ENCODE data around the gene KDM7A.

DNA sequence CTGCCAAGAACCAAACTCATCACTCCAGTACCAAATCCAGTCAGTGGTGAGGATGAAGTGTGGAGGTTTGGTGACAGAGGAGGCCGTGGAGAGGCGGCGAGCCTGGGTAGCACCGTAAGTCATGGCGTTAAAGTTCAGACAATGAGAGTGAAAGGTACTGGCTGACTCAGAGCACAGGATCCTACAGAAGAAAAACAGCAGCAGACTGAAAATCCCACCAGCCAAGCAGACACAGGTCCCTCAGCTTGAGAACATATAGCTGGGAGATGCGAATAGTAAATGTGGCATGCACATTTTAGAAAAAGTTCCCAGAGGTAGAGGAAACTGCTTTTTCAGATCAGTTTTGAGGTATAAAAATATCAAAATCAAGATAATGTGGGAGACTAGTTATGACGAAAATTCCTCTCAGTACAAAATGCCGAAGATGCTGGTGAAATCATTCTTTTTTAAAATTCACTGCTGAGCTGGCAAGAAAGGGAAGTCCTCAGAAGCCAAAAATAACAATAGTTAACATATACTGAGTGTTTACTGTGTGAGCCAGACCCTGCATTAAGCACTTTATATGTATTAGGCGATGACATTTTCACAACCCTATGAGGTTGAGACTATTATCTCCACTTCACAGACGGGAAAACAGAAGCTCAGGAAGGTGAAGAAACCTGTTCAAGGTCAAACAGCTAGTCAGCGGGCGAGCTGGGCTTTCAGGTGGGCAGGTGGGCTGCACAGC is 135.0 kb downstream of the KDM7A start:
- TF ChIP-seq, protein P1, sequence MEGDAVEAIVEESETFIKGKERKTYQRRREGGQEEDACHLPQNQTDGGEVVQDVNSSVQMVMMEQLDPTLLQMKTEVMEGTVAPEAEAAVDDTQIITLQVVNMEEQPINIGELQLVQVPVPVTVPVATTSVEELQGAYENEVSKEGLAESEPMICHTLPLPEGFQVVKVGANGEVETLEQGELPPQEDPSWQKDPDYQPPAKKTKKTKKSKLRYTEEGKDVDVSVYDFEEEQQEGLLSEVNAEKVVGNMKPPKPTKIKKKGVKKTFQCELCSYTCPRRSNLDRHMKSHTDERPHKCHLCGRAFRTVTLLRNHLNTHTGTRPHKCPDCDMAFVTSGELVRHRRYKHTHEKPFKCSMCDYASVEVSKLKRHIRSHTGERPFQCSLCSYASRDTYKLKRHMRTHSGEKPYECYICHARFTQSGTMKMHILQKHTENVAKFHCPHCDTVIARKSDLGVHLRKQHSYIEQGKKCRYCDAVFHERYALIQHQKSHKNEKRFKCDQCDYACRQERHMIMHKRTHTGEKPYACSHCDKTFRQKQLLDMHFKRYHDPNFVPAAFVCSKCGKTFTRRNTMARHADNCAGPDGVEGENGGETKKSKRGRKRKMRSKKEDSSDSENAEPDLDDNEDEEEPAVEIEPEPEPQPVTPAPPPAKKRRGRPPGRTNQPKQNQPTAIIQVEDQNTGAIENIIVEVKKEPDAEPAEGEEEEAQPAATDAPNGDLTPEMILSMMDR (IDR thresholded peaks at IDR 0.05), result no peak
- no peak for TF ChIP-seq POLR2AphosphoS5 (IDR thresholded peaks at IDR 0.05)
- TF ChIP-seq EP300 (IDR thresholded peaks at IDR 0.05; ENCODE audit: low read depth), result no peak
- no peak for TF ChIP-seq POLR2A (IDR thresholded peaks at IDR 0.05)

Measured in transverse colon (tissue), 4 donors.